K562 (cell line): ENCODE results near the gene SLC17A9. TPM values are rescaled to one million over a fixed set of nuclear protein-coding genes. Genes with fewer than 3 reads are reported as not detected.

Source experiments
- ADNP ChIP-seq: fragments of 200-800 bp; sonication (Bioruptor generic); IDR thresholded peaks from 2 replicates; pipeline ENCODE4 v1.6.1; 2016; ENCODE audit warnings: missing genetic modification characterization, missing compliant biosample characterization
- BRD4 ChIP-seq: fragments of 200-600 bp; sonication (generic); IDR thresholded peaks from 2 replicates; pipeline ENCODE4 v1.6.1; 2017; ENCODE audit warnings: inconsistent platforms
- CAMTA2 ChIP-seq: fragments of 250-450 bp; sonication (Bioruptor Pico); conservative IDR thresholded peaks from 2 replicates; pipeline ENCODE4 v1.5.1; 2022
- FOXA1 ChIP-seq: fragments of 450-650 bp; IDR thresholded peaks from 2 replicates; pipeline ENCODE4 v1.6.1; 2016; ENCODE audit warnings: mild to moderate bottlenecking, borderline replicate concordance
- HNRNPUL1 ChIP-seq: fragments of 200-400 bp; formaldehyde crosslinking; IDR thresholded peaks from 2 replicates; pipeline ENCODE4 v1.6.1; 2017; ENCODE audit warnings: low read length
- LCOR ChIP-seq: sonication (generic); formaldehyde crosslinking; IDR thresholded peaks from 2 replicates; pipeline ENCODE4 v1.8.0; 2022; ENCODE audit warnings: mild to moderate bottlenecking, missing genetic modification reagents
- MCM3 ChIP-seq: fragments of 450-650 bp; IDR thresholded peaks from 2 replicates; pipeline ENCODE4 v1.6.1; 2016
- MYBL2 ChIP-seq, 2 experiments: fragments of 450-650 bp in 1 of 2; sonication (generic) in 1 of 2; formaldehyde crosslinking in 1 of 2; IDR thresholded peaks; 2 replicates each; pipeline versions ENCODE4 v1.6.1 to v1.8.1; 2017 to 2022; ENCODE audit warnings: borderline replicate concordance in 1 of 2, inconsistent platforms in 1 of 2, low read depth in 1 of 2, mild to moderate bottlenecking in 1 of 2, missing genetic modification reagents in 1 of 2, moderate library complexity in 1 of 2
- MYNN ChIP-seq, 2 experiments: sonication (generic); formaldehyde crosslinking in 1 of 2; IDR thresholded peaks; 2 replicates each; pipeline versions ENCODE4 v1.5.0 to v1.6.1; 2016 to 2020; ENCODE audit warnings: antibody characterized with exemption in 1 of 2, missing genetic modification reagents in 1 of 2
- NUFIP1 ChIP-seq: fragments of 450-650 bp; IDR thresholded peaks from 2 replicates; pipeline ENCODE4 v1.6.1; 2018; ENCODE audit not compliant: partially characterized antibody
- POLR2B ChIP-seq: fragments of 450-650 bp; IDR thresholded peaks from 2 replicates; pipeline ENCODE4 v1.6.1; 2018; ENCODE audit warnings: low read depth; ENCODE audit not compliant: partially characterized antibody
- RAD51 ChIP-seq: fragments of 450-650 bp; IDR thresholded peaks from 2 replicates; pipeline ENCODE4 v1.7.1; 2016; ENCODE audit warnings: low read depth, mild to moderate bottlenecking, borderline replicate concordance
- RBM14 ChIP-seq: fragments of 200-400 bp; formaldehyde crosslinking; IDR thresholded peaks from 2 replicates; pipeline ENCODE4 v1.6.1; 2018; ENCODE audit warnings: low read depth, mild to moderate bottlenecking, low read length, moderate library complexity, borderline replicate concordance; ENCODE audit not compliant: insufficient read depth
- SETDB1 ChIP-seq: IDR thresholded peaks from one replicate; pipeline ENCODE4 v1.6.1; 2012; ENCODE audit warnings: low read length, control low read depth, inconsistent platforms
- SOX6 ChIP-seq: fragments of 450-650 bp; IDR thresholded peaks from 2 replicates; pipeline ENCODE4 v1.6.1; 2014; ENCODE audit warnings: mild to moderate bottlenecking
- STAG1 ChIP-seq: sonication (generic); formaldehyde crosslinking; IDR thresholded peaks from 2 replicates; pipeline ENCODE4 v1.5.0; 2020; ENCODE audit warnings: missing genetic modification reagents, borderline replicate concordance
- WHSC1 ChIP-seq: IDR thresholded peaks from one replicate; pipeline ENCODE4 v1.6.1; 2012; ENCODE audit warnings: low read length, control low read depth, inconsistent platforms
- ZNF274 ChIP-seq: IDR thresholded peaks from 2 replicates; pipeline ENCODE4 v1.6.1; 2011; ENCODE audit warnings: low read depth, mild to moderate bottlenecking, low read length, moderate library complexity, borderline replicate concordance
- ZNF324 ChIP-seq: fragments of 250-450 bp; sonication (Bioruptor Pico); IDR thresholded peaks from 2 replicates; pipeline ENCODE4 v1.4.0; 2020; ENCODE audit warnings: mild to moderate bottlenecking
- polyA plus RNA-seq, 8 experiments: library from polyadenylated mRNA; depleted of rRNA in 4 of 8; stranded (reverse) in 5 of 8; unstranded in 3 of 8; fragments of >200 nt; fragmentation: Nextera tagmentation in 2 of 8; fragmentation: Illumina TruSeq in 1 of 8; extraction: Ambion mirVana in 2 of 8; extraction: Trizol in 1 of 8; gene quantifications; 2 replicates each; pipeline versions ENCODE4 v1.2.1 to v1.2.3, GENCODE V29; 2011 to 2014; ENCODE audit warnings: inconsistent platforms in 1 of 8, missing spikeins in 1 of 8
- total RNA-seq, 7 experiments: library from RNA; depleted of rRNA in 6 of 7; stranded (reverse); fragments of >200 nt in 6 of 7; fragmentation: Illumina TruSeq in 2 of 7; extraction: Trizol in 2 of 7; gene quantifications; 2 replicates each; pipeline versions ENCODE4 v1.2.1 to v1.2.3, GENCODE V29; 2011 to 2021; ENCODE audit warnings: low replicate concordance in 1 of 7
- TF ChIP-seq, protein P1 (sequence below): fragments of 450-650 bp; IDR thresholded peaks from 2 replicates; pipeline ENCODE4 v1.7.1; 2018; ENCODE audit warnings: mild to moderate bottlenecking, low read depth; ENCODE audit not compliant: partially characterized antibody
- TF ChIP-seq, protein P2 (sequence below): sonication (generic); formaldehyde crosslinking; IDR thresholded peaks from 2 replicates; pipeline ENCODE4 v1.8.0; 2022; ENCODE audit warnings: mild to moderate bottlenecking, missing genetic modification reagents
- TF ChIP-seq, protein P3 (sequence below): sonication (generic); formaldehyde crosslinking; IDR thresholded peaks from 2 replicates; pipeline ENCODE4 v1.8.0; 2022; ENCODE audit warnings: missing genetic modification reagents, mild to moderate bottlenecking, moderate library complexity, borderline replicate concordance
- TF ChIP-seq, protein P4 (sequence below): fragments of 250-450 bp; sonication (Bioruptor Pico); IDR thresholded peaks from 2 replicates; pipeline ENCODE4 v1.4.0; 2020; ENCODE audit warnings: borderline replicate concordance

SLC17A9 gene
- total and polyA plus RNA-seq, 9 of the 15 experiments (the other 6 are each of a cell fraction or from before 2014, with no cell fraction given): 0.04 to 0.31 TPM; not detected in 7

DNA sequence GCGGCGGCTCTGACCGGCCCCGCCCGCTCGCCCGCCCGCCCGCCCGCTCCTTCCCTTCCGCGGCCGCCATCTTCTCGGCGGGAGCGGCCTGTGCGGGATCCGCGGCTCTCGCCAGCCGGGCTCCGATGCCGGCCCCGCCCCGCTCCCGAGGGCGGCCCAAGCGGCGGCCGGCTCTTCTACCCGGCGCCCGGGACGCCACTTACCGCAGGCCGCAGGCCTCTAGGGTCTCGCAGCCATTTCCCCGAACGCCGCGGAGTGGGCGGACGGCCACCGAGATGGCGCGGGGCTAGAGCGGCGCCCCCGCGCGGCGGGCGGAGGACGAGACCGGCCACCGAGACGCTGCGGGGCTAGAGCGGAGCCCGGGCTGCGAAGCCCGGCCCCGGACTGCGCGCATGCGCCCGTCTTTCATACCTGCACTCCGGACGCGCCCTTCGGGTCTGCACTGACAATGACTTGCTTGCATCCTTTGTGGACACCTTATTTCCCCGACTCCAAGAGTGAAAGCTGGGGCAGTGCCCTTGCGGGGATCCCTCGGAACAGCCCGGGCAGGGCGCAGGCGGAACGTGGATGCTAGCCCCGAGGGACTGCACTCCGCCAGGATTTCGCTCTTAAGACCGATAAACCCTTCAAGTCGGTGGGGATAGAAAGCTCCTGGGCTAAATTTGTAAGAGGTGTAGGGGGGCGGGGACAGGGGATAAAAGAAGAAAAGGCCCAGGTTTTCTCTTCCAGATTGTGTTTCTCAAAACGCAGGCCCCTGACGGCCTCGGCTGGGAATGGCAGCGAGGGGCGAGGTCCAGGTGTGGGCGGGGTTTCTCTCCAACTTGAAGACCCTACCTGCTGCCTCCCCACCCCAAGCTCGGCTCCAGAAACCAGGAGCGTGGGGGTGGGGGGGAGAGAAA lies 26.0 kb upstream of the SLC17A9 start, which contains the start of gene DIDO1 (continued):
- TF ChIP-seq, protein P1, sequence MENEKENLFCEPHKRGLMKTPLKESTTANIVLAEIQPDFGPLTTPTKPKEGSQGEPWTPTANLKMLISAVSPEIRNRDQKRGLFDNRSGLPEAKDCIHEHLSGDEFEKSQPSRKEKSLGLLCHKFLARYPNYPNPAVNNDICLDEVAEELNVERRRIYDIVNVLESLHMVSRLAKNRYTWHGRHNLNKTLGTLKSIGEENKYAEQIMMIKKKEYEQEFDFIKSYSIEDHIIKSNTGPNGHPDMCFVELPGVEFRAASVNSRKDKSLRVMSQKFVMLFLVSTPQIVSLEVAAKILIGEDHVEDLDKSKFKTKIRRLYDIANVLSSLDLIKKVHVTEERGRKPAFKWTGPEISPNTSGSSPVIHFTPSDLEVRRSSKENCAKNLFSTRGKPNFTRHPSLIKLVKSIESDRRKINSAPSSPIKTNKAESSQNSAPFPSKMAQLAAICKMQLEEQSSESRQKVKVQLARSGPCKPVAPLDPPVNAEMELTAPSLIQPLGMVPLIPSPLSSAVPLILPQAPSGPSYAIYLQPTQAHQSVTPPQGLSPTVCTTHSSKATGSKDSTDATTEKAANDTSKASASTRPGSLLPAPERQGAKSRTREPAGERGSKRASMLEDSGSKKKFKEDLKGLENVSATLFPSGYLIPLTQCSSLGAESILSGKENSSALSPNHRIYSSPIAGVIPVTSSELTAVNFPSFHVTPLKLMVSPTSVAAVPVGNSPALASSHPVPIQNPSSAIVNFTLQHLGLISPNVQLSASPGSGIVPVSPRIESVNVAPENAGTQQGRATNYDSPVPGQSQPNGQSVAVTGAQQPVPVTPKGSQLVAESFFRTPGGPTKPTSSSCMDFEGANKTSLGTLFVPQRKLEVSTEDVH: peak; percentile 52
- TF ChIP-seq RBM14 (no peak), ZNF274 (no peak), NUFIP1 (no peak), MYNN (IDR thresholded peaks at IDR 0.05) (no peak), MYNN (CRISPR knock-in tag; IDR thresholded peaks at IDR 0.05) (no peak), SETDB1 (no peak), ZNF324 (CRISPR knock-in tag) (no peak), LCOR (CRISPR knock-in tag) (no peak), MYBL2 (IDR thresholded peaks at IDR 0.05; ENCODE audit: low read depth) (no peak), MYBL2 (CRISPR knock-in tag; IDR thresholded peaks at IDR 0.05; ENCODE audit: borderline replicate concordance) (no peak), CAMTA2 (CRISPR knock-in tag) (no peak), ADNP (tag) (no peak), HNRNPUL1 (no peak), BRD4 (0 out of 2 replicates have a peak, but pooled peaks have one; percentile 69), RAD51 (no peak), MCM3 (no peak), FOXA1 (no peak), POLR2B (no peak), WHSC1 (no peak), SOX6 (peak; percentile 50; the same call in 1 of the 2 replicates), STAG1 (CRISPR knock-in tag) (no peak)
- TF ChIP-seq, protein P2, sequence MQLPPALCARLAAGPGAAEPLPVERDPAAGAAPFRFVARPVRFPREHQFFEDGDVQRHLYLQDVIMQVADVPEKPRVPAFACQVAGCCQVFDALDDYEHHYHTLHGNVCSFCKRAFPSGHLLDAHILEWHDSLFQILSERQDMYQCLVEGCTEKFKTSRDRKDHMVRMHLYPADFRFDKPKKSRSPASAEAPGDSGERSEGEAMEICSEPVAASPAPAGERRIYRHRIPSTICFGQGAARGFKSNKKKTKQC (CRISPR knock-in tag): no peak
- TF ChIP-seq, protein P3, sequence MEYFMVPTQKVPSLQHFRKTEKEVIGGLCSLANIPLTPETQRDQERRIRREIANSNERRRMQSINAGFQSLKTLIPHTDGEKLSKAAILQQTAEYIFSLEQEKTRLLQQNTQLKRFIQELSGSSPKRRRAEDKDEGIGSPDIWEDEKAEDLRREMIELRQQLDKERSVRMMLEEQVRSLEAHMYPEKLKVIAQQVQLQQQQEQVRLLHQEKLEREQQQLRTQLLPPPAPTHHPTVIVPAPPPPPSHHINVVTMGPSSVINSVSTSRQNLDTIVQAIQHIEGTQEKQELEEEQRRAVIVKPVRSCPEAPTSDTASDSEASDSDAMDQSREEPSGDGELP: no peak; the same call in 1 of the 2 replicates
- TF ChIP-seq, protein P4, sequence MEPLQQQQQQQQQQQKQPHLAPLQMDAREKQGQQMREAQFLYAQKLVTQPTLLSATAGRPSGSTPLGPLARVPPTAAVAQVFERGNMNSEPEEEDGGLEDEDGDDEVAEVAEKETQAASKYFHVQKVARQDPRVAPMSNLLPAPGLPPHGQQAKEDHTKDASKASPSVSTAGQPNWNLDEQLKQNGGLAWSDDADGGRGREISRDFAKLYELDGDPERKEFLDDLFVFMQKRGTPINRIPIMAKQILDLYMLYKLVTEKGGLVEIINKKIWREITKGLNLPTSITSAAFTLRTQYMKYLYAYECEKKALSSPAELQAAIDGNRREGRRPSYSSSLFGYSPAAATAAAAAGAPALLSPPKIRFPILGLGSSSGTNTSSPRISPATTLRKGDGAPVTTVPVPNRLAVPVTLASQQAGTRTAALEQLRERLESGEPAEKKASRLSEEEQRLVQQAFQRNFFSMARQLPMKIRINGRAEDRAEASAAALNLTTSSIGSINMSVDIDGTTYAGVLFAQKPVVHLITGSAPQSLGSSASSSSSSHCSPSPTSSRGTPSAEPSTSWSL: no peak
